Measurements from ENCODE around the gene QSOX1.
"Not testable (repeated sequence)": the region's sequence is repeated elsewhere in the genome, so short reads cannot be mapped to it uniquely, and the experiment has no call there.

Gene QSOX1, protein sequence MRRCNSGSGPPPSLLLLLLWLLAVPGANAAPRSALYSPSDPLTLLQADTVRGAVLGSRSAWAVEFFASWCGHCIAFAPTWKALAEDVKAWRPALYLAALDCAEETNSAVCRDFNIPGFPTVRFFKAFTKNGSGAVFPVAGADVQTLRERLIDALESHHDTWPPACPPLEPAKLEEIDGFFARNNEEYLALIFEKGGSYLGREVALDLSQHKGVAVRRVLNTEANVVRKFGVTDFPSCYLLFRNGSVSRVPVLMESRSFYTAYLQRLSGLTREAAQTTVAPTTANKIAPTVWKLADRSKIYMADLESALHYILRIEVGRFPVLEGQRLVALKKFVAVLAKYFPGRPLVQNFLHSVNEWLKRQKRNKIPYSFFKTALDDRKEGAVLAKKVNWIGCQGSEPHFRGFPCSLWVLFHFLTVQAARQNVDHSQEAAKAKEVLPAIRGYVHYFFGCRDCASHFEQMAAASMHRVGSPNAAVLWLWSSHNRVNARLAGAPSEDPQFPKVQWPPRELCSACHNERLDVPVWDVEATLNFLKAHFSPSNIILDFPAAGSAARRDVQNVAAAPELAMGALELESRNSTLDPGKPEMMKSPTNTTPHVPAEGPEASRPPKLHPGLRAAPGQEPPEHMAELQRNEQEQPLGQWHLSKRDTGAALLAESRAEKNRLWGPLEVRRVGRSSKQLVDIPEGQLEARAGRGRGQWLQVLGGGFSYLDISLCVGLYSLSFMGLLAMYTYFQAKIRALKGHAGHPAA

DNA sequence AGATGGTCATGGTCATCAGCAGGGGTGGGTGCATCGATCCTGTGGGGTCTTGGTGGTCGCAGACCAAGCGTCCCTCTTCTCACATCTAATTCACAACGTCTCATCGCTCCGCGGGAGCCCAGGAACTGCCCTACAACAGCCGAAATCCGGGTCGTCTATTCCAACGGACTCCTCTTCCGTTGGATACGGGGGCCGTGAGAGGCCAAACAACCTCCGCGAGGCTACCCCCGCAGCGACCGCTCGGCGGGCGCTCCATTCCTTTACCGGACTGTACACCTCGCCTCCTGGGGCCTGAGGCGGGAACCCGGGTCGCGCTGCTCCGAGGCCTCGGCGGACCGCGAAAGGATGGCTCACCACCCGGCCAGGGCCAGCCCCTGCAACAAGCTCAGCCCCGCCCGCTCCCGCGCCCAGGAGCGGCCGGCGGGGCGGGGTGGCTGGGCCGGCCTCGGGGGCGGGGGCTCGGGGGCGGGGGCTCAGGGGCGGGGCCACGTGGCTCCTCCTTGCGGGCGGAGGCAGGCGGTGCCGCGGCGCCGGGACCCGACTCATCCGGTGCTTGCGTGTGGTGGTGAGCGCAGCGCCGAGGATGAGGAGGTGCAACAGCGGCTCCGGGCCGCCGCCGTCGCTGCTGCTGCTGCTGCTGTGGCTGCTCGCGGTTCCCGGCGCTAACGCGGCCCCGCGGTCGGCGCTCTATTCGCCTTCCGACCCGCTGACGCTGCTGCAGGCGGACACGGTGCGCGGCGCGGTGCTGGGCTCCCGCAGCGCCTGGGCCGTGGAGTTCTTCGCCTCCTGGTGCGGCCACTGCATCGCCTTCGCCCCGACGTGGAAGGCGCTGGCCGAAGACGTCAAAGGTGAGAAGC, at the start of gene QSOX1:
TSS of gene QSOX1 (plus strand) at position 545 of the 857 bp plus-strand sequence. CDS start at position 584, 39 bp downstream.
- peak; percentile 93 for DNase-seq

DNA sequence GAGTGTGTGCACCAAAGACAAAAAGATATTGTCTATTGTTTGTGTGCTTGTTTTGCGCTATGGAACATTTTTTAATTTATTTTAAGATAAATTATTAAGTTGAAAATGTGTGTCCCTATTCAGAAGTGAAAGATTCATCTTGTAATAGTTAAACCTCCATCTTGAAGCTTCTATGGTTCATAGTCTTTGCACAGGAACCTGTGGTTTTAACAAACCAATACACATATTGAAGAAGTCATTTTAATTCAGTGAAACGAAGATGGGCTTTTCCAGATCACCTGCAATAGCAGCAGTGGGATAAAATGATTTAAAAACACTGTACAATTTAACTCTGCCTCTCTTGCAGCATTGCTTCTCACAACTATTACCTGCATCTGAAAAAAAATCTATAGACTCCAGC, 42.6 kb upstream of the QSOX1 start:
- no peak for DNase-seq

DNA sequence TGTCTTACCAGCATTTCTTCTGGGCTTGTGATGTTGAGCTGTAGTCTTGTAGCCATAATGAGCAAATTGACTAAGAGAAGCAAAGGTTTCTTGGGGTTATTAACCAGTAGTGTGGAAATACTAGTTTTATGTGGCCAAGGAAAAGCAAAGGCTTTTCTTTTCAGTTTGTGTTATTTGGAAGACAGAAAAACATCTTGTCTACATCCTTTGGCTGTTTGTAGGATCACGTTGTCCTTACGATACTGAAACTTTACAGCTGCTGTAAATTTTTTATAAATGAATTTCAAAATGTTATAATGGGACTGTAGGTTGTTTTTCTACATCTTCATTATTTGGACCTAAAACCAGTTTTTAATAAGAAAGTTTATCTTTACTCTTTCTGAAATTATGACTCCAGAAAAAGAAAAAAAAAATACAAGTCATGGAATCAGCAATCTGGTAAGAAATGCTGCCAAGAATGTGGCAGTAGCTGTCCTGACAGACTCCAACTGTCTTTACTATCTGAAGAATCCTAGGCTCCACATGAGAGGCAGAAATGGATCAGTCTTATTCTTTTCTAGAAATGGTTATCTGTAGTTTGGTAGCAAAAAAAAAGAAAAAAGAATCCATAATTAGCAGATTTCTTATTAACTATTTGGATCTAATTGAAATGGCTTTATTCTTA, 41.6 kb upstream of the QSOX1 start:
- DNase-seq, result peak; percentile 28

DNA sequence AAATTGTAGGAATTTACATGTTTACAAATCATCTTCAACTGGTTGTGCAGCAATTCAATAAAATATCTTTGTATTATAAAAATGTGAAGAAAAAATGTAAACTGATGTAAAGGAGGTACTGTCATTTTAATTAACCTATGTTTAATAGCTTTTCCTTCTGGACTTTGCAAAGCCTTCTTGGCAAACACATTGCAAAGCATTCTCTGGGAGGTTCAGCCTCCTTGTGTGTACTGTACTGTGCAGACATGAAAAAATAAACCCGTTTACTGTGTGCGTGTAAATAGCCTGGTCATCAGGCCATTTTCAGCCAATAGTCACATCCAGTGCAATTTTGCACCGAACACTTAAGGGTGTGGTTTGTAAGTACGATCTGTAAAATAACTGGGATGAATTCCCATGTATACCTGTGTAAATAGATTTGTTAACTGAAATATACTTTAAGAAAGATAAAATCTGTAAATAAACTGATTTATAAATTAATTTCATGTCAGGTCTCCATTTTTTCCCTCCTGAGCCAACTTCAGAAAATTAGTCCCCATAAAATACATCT, 40.2 kb upstream of the QSOX1 start:
- no peak for DNase-seq

DNA sequence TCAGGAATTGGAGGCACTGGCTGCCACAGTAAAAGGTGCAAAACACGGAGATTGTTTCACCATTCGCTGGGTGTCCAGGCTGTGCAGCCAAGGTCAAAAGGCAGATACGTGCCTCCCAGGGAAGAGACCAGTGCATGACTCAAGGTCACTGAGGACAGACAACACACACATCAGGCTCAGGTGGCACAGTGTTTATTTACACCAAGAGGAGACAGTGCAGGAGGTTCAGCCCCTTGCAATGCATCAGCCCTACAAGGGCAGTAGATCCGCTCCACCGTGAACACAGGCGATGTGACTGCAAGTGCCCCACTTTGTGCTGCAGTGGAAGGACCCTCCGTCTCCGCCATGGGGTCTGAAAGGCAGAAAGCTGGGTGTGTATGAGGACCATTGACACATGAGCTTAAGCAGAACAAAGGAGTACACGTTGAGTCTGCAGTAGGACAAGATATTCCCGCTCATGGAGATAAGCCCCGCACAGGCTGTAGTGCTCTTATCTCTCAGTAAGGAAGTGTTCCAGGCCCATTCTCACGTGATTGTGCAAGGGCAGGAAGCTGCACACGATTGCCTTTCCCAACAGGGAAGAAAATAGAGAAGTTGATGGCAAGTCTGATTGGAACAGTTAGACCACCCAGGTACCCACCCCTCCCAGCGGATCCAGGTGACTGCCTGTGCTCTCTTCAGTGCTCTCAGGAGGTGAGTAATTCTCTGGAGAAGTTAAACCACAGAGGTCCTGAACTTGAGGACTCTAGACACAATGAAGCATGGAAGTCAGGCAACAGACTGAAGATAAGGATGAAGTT, 37.5 kb upstream of the QSOX1 start:
- peak; percentile 22 for DNase-seq

DNA sequence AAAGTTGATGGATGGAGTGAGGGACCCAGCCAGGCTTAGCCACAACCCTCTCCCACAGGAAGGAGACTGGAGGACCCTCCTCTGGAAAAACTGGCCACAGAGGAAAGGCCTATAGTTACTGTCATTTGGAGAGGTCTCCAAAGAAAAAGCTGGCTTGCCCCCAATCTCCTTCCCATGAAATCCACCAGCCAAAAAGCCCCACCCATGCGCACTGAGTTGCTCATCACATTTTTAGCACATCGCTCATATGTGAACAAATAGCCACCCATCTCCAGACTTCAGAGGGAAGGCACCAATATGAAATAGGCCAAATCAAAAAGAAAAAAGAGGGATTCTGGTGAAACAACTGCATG, 36.9 kb upstream of the QSOX1 start:
- peak; percentile 75 for DNase-seq

DNA sequence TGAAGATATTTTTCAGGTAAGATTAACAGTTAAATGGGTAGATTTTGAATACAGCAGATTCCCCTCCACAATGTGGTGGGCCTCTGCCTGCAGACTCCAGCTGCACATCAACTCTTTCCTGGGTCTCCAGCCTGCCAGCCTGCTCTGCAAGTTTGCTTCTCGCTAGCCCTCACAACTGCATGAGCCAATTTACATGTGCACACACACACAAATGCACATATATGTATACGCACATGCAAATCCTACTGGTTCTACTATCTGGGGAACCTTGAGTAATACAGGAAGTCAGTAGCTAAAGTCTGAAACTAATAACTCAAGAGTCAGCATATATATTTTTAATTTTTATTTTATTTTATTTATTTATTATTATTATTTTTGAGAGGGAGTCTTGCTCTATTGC, 34.8 kb upstream of the QSOX1 start:
- no peak for DNase-seq

DNA sequence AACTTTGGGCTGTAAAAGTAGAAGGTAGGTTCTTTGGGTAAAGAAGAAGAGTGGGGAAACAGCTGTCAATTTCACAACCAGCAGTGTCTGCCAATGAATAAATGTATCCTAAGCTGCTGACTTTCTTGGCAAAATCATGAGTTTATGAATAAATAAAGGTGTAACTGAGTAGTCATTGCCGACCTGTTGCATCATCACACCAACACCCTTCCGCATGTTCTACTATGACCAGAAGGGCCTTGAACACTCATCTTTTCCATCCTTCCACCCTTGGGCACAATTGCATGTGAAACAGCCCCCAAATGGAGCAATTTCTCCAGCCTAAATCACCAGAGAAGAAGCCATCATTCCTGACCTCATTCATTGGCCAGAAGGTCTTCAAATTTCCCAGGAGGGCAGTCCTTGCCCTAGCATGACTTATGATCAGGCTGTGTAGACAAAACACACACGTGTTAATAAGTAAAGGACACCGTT, 31.2 kb upstream of the QSOX1 start:
- DNase-seq, result peak; percentile 79

DNA sequence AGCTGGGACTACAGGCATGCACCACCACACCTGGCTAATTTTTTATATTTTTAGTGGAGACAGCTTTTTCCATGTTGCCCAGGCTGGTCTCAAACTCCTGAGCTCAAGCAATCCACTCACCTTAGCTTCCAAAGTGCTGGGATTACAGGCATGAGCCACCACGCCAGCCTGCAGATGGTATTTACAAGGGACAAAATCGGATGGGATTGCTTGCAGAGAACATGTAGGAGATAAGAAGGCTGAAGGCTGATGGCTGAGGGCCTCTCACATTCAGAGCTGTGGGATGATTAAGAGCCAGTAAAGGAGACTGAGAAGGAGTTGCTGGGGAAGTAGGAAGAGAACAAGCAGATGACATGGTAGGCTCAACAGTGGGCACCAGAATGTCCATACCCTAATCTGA, 24.0 kb upstream of the QSOX1 start:
- DNase-seq, result no peak

DNA sequence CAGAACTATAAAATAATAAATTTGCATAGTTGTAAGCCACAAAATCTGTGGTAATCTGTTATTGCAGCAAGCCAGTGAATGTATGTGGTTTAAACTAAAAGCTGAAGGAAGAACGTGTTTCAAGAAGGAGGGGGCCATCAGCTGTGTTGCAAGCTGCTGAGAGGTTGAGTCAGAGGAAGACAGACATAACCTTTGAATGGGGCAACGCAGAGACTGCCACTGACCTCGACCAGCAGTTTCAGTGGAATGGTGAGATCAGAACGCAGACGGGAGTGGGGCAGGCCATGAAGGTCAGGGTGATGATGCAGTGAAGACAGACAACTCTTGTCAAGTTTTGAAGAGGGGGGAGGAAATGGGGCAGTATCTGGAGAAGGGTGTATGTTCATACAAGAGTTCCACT, 23.2 kb upstream of the QSOX1 start:
- peak; percentile 98 for DNase-seq

DNA sequence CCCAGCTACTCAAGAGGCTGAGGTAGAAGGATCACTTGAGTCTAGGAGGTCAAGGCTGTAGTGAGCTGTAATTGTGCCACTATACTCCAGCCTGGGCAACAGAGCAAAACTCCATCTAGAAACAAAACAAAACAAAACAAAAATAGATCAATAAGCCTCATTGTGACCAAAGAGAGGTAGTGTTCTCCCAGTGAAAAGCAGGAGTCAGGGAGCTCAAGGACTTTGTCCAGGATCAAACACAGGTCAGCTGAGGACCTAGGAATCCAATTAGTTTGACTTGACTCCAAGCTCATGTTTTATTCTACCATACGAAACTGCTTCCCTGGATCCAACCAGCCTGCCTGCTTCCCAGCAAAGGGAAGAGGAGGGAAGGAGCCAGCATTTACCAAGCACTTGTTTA, 21.5 kb upstream of the QSOX1 start:
- DNase-seq, result no peak

DNA sequence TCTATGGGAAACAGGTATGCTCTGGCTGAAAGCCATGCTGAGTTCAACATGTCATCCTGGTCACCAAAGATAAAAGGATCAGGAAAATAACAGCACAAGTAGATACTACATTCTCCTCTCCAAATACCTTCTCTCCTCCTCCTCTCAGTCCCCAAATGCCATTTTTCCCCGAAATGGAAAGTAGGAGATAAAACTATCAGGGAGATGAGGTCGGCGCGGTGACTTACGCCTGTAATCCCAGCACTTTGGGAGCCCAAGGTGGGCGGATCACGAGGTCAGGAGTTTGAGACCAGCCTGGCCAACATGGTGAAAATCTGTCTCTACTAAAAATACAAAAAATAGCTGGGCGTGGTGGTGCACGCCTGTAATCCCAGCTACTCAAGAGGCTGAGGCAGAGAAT, 21.0 kb upstream of the QSOX1 start:
- DNase-seq, result not testable (repeated sequence)

DNA sequence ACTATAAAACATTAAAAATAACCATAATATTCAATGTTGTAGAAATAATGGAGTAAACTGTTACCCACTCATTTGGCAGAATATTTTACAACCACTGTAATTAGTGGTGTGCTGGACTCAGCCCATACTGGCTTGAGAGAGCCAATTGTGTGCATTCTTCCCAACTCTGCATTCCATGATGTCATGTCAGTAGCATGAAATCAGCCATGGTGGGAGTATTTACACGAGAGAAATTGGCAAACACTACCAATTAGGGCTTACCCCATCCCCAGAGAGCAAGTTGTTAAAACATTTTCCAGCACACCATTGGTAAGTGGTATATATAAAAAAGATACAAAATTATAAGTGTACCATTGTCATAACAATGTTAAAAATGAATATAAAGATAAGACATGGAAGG, 19.1 kb upstream of the QSOX1 start:
- DNase-seq, result no peak

DNA sequence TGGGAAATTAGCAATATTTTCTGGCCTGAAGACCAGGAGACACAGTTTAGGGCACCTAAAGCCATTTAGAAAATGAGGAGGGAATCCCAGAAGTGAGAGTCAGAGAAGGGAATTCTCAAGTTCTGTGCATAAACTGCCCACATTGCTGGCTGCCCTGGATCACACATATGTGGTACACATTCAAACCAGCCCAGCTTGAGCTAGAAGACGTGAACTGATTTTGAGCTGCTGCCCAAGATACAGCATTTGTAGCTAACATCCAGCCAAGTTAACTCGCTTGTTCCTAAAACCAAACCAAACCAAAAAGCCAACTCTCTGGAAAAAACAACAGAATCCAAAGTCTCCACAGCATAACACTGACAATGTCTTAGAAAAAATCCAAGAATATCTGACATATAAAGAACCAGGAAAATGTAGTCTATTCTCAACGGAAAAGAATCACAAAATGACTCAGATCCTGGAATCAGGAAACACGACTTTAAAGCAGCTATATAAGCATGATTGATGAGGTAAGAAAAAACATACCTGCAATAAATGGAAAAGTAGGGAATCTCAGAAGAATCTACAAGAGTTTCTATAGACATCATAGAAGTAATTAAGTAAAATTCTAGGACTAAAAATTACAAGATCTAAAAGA, 18.2 kb upstream of the QSOX1 start:
- no peak for DNase-seq

DNA sequence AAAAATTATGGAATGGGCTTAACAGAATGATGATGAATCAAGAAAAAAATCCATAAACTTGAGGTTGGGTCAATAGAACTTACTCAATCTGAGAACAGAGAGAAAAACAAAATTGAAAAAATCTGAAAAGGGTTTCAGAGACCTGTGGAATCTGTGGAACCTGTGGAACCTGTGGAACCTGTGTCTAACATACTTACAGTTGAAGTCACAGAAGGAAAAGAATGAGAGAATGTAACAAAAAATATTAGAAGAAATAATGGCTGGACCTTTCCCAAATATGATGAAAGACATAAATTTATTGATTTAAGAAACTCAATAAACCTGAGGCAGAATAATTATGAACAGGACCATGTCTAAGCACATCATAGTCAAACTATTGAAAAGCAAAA, 17.7 kb upstream of the QSOX1 start:
- no peak for DNase-seq

DNA sequence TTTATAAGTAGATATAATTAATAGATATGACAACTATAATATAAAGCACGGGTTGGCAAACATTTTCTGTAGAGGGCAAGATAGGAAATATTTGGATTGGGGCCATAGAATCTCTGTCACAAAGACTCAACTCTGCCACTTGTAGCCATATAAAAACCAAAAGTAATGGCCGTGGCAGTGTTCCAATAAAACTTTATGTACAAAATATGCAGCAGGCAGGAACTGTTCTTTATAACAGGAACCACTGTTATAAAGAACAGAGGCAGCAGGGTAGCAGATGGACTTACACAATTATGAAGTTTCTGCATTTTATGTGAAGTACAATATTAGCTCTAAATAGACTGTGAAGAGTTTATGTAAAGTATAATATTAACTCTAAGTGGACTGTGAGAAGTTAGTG, 16.9 kb upstream of the QSOX1 start:
- no peak for DNase-seq

DNA sequence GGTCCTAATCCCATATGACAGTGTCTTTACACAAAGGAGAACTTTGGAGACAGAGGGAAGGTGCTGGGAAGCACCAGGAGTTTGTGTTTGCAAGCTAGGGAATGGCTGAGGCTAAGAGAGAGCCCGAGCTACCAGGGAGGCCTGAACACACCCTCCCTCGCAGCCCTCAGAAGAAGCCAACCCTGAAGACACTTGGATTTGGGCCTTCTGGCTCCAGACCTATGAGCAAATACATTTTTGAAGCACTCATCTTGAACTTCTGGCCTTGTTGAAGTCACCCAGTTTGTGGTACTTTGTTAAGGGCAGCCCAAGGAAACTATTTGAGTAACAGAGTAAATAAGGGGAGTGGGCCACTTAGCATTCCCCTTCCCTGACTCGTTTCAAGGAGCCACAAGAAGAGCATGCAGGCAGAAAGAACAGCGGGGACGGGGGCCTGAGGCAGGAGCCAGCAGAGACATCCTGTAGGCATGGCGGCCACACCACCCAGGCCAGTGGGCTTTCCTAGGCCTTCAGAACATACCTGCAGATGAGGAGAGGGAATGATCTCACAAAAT, 13.2 kb upstream of the QSOX1 start:
- DNase-seq, result no peak

DNA sequence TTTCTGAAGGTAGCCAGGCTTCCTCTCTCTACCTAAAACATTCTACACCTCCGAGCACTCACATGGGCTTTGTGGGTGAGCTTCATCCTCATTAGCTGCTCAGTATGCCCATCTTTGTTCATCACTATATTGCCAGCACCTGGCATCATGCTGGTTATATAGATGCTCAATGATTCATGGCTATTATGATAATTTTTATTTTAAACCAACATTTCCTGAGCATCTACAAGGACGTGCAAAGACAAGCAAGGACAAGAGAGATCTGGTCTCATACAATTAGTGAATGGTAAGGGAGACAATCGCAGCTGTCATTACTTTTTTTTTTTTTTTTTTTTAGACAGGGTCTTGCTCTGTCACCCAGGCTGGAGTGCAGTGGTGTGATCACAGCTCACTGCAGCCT, 11.3 kb upstream of the QSOX1 start:
- DNase-seq, result no peak

DNA sequence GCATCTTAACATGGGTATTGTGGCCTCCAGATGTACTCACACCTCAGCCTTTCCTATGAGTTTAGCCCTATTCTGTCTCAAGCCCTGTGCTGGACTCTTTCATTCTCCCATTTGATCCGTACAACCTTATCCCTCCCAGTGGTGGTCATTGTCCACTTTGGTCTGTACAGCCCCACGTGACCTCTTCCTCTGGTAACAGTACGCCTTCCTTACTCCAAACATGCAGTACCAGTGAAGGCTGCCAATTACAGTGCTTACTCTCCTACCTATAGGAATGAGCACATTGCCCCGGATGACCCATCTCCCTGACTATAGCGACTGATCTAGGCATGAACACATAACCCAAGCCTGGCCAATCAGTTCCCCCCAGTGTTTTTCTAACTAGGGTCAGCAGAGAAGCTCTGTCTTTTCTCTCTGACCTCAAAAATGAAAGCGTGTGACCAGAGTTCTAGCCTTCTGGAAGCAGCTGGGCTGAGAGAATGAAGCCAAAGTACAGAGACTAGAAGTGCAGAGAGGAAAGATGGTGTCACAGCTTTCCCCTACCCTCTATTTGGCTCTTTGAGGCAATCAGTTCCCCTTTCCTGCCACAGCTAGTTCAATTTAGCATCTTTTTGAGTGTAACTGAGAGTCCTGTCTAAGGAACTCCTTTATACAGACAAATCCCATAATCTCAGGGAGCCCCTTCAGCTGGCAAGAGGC, 9.9 kb upstream of the QSOX1 start:
- no peak for DNase-seq

DNA sequence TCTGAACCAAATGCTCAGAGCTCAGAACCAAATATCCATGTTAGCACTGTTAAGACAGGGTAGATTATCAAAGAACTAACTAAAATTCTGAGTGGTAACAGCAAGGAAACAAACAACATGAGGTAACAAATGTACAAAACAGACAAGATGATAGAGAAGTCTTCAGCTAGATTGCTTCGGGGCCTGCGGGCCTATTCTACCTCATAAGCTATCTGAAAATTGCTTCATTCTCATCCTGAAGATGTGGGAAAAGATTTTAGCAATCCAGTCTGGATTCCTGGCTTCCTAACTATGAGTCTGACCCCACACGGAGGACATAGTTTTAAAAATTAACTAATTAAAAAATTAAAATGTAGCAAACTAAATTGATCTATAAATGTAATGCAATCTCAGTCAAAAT, 9.2 kb upstream of the QSOX1 start:
- DNase-seq, result no peak
